VCaP (cell line): ENCODE results near the gene ERVH48-1.
"Not testable (repeated sequence)": the region's sequence is repeated elsewhere in the genome, so short reads cannot be mapped to it uniquely, and the experiment has no call there.

ENCODE experiments used
- H3K27ac ChIP-seq: fragments of 450-650 bp; 2 replicates; pipeline ENCODE4 v1.5.1; 2017
- CTCF ChIP-seq: fragments of 450-650 bp; conservative IDR thresholded peaks from 2 replicates; pipeline ENCODE4 v1.5.1; 2017; ENCODE audit warnings: mild to moderate bottlenecking, moderate library complexity

The ERVH48-1 gene

DNA sequence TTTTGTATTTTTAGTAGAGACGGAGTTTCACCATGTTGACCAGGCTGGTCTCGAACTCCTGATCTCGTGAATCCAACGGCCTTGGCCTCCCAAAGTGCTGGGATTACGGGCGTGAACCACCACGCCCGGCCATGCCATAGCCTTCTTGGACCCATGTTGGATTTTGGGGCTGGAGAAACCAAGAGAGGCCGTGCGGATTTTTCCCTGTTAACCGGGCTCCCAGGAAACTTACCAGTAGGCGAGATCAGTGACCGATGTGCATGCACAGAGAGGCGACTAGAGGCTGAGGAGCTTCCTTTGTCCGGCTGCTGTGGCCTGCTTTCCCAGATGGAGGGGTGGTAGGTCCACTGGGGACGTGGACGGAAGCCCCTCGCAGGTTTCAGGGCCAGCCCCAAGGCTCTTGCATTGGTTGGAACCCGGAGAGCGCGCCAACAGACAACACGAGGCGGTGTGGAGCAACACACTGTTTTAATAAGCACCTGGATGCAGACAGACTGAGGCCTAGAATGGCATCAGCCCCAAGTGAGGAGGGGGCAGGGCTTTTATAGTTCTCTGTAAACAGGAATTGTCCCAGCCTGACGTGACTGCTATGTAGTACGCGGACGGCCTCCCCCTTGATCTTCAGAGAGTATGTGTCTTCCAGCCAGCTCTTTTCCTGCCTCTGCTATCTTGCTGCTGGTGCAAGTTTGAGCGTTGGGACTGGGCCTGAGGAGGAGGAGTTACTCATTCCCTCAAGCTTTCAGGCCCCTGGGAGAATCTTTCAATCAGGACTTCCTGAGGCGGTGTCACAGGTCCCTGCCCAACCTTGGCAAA lies at the start of gene ERVH48-1:
ERVH48-1 (minus strand) TSS at position 517 of the 813 bp plus-strand sequence. CDS start 6,624 bp downstream, outside the sequence.
- TF ChIP-seq CTCF = no peak
- H3K27ac ChIP-seq = peak within 1 kb of the TSS; percentile 86

GRCh38 chr21:42973991-42974831 lies 48.8 kb upstream of the ERVH48-1 start, which contains the start of gene PKNOX1:
Gene PKNOX1, plus strand, starts transcription at chr21:42974562. Its CDS starts 29,820 bp downstream, at chr21:43004382.
- peak within 1 kb of the TSS; percentile 100 for H3K27ac ChIP-seq
- 0 out of 2 replicates have a peak, but pooled peaks have one; percentile 5 for TF ChIP-seq CTCF

GRCh38 chr21:42973309-42973990 lies 48.0 kb upstream of the ERVH48-1 start:
- H3K27ac ChIP-seq = peak overlapping the region; percentile 100
- no peak for TF ChIP-seq CTCF

GRCh38 chr21:42971897-42972275 lies 46.5 kb upstream of the ERVH48-1 start:
- TF ChIP-seq CTCF = no peak

GRCh38 chr21:42970946-42971653 lies 45.7 kb upstream of the ERVH48-1 start:
- H3K27ac ChIP-seq = no peak overlapping the region
- no peak for TF ChIP-seq CTCF

More at GRCh38 chr21:42971897-42972275, 46.5 kb upstream of the ERVH48-1 start:
- H3K27ac ChIP-seq = no peak overlapping the region

DNA sequence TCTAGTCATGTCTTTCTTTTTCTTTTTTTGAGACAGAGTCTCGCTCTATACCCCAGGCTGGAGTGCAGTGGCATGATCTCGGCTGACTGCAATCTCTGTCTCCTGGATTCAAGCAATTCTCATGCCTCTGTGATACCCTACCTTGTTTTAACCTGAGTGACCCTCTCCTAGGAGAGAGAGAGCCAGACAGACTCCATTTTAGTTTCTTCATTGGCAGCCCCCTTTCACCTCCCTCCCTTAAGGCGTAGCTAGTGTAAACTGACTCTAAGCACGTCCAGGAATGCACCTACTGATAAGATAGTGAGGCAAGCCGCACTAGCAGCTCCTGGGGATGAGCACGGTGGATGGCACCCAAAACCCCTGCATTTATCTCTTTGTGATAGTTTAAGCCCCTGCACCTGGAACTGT lies 43.8 kb upstream of the ERVH48-1 start:
- no peak for TF ChIP-seq CTCF
- no peak overlapping the region for H3K27ac ChIP-seq

GRCh38 chr21:42967616-42968015 lies 42.2 kb upstream of the ERVH48-1 start:
- not testable (repeated sequence) for H3K27ac ChIP-seq
